ENCODE measurements around the gene TMEM117. TPM values are rescaled to one million over a fixed set of nuclear protein-coding genes. Genes with fewer than 3 reads are reported as not detected.

Gene TMEM117
- total RNA-seq, 1 experiment from 2014 or later: 12.6 TPM

DNA sequence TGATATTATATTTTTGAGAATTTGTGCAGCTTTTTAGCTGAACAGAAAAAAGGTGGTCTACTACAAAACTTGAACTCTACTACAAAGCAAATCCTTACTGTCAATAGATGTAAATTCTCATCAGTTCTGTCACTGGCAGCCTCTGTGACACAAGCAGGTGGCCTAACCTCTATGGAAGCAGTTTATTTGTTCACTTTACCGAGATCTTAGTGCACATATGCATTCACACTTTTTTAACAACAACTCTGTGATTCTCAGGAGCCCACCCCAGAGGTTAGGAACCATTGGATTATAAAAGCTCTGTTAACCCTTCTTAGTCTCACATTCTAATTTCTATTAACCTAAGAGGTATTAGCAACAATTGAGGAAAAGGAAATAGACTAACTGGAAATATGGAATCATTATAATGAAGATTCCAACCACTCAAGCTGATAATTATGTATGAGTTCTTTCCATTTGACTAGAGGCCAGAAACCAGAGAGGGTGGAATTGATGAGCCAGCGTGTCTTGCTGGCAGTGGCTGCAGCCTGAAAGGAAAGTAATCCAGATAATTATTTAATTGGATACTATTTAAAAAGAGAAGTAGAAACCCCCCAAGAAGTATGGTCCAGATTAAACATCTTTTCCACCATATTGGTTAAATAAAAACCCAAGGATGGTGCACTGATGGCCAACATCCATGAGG, 451.1 kb downstream of the TMEM117 start:
- no peak for DNase-seq
- H3K27ac ChIP-seq: no peak overlapping the region
- H3K36me3 ChIP-seq: no peaks in the 10 kb centered on the region
- no peaks in the 10 kb centered on the region for H3K9me3 ChIP-seq (replicated peaks)
- H3K27me3 ChIP-seq: no peaks in the 10 kb centered on the region
- H3K4me3 ChIP-seq: no peak overlapping the region
- no peaks in the 10 kb centered on the region for H3K4me1 ChIP-seq

GRCh38 chr12:44287545-44287944, 451.7 kb downstream of the TMEM117 start:
- H3K4me1 ChIP-seq: no peaks in the 10 kb centered on the region
- DNase-seq: no peak

DNA sequence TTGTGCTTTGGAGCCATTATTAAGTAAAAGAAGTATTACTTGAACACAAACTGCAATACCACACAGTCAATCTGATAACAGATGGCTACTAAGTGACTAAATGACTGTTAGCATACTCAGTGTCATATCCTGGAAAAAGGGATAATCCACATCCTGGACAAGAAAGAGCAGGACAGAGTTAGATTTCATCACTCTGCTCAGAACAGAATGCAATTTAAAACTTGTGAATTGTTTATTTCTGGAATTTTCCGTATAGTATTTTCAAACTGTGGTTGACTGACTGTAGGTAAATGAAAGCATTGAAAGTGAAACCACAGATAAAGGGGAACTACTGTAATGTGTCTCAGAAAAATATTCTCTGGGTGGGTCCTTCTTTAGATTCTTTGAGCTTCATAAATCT, 458.8 kb downstream of the TMEM117 start:
- Histone ChIP-seq H3K27me3 (0 out of 2 replicates have a peak, but pooled peaks cover 3% of the 10 kb centered on the region), H3K4me3 (no peak overlapping the region)
- DNase-seq: no peak

More at GRCh38 chr12:44287545-44287944, 451.7 kb downstream of the TMEM117 start:
- Histone ChIP-seq H3K27me3 (no peaks in the 10 kb centered on the region), H3K4me3 (no peak overlapping the region), H3K27ac (no peak overlapping the region), H3K36me3 (no peaks in the 10 kb centered on the region), H3K9me3 (replicated peaks) (no peaks in the 10 kb centered on the region)

GRCh38 chr12:44295958-44296623, 460.2 kb downstream of the TMEM117 start:
- Histone ChIP-seq H3K27me3 (0 out of 2 replicates have a peak, but pooled peaks cover 3% of the 10 kb centered on the region), H3K36me3 (no peaks in the 10 kb centered on the region), H3K4me3 (no peak overlapping the region), H3K4me1 (no peaks in the 10 kb centered on the region), H3K27ac (no peak overlapping the region), H3K9me3 (replicated peaks) (0 out of 2 replicates have a peak, but pooled peaks cover 3% of the 10 kb centered on the region)
- DNase-seq: no peak

More for the DNA sequence above, 458.8 kb downstream of the TMEM117 start:
- Histone ChIP-seq H3K27ac (no peak overlapping the region), H3K4me1 (no peaks in the 10 kb centered on the region), H3K36me3 (no peaks in the 10 kb centered on the region), H3K9me3 (replicated peaks) (0 out of 2 replicates have a peak, but pooled peaks cover 3% of the 10 kb centered on the region)

GRCh38 chr12:44296624-44297197, 460.8 kb downstream of the TMEM117 start:
- Histone ChIP-seq H3K4me3 (no peak overlapping the region), H3K27ac (no peak overlapping the region), H3K9me3 (replicated peaks) (0 out of 2 replicates have a peak, but pooled peaks cover 3% of the 10 kb centered on the region), H3K36me3 (no peaks in the 10 kb centered on the region), H3K4me1 (no peaks in the 10 kb centered on the region), H3K27me3 (0 out of 2 replicates have a peak, but pooled peaks cover 3% of the 10 kb centered on the region)
- no peak for DNase-seq

- no peak for DNase-seq
- Histone ChIP-seq H3K4me1 (no peaks in the 10 kb centered on the region), H3K27me3 (no peaks in the 10 kb centered on the region), H3K9me3 (replicated peaks) (0 out of 2 replicates have a peak, but pooled peaks cover 3% of the 10 kb centered on the region), H3K4me3 (no peak overlapping the region), H3K36me3 (no peaks in the 10 kb centered on the region), H3K27ac (no peak overlapping the region)
Measured at GRCh38 chr12:44299524-44299923, 463.6 kb downstream of the TMEM117 start.

- no peak overlapping the region for H3K4me3 ChIP-seq
- no peaks in the 10 kb centered on the region for H3K9me3 ChIP-seq (replicated peaks)
- DNase-seq: no peak
- no peaks in the 10 kb centered on the region for H3K4me1 ChIP-seq
- no peak overlapping the region for H3K27ac ChIP-seq
- no peaks in the 10 kb centered on the region for H3K27me3 ChIP-seq
- H3K36me3 ChIP-seq: no peaks in the 10 kb centered on the region
Measured at GRCh38 chr12:44307506-44308168, 471.8 kb downstream of the TMEM117 start.

DNA sequence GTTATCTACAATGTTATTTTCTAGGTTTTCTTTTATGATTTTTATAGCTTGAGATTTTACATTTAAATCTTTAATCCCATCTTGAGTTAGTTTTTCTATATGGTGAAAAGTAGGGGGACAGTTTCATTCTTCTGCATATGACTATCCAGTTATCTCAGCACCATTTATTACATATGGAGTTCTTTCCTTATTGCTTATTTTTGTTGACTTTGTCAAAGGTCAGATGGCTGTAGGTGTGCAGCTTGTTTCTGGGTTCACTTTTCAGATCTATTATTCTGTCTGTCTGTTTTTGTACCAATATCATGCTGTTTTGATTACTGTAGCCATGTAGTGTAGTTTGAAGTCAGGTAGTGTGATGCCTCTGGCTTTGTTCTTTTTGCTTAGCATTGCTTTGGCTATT, 477.3 kb downstream of the TMEM117 start:
- Histone ChIP-seq H3K27ac (no peak overlapping the region), H3K4me1 (no peaks in the 10 kb centered on the region), H3K9me3 (replicated peaks) (no peaks in the 10 kb centered on the region), H3K36me3 (no peaks in the 10 kb centered on the region), H3K27me3 (no peaks in the 10 kb centered on the region), H3K4me3 (no peak overlapping the region)
- DNase-seq: no peak

GRCh38 chr12:44314007-44314500, 478.2 kb downstream of the TMEM117 start:
- H3K4me1 ChIP-seq: no peaks in the 10 kb centered on the region
- no peaks in the 10 kb centered on the region for H3K36me3 ChIP-seq
- no peak overlapping the region for H3K4me3 ChIP-seq
- H3K27ac ChIP-seq: no peak overlapping the region
- no peak for DNase-seq
- H3K27me3 ChIP-seq: no peaks in the 10 kb centered on the region
- no peaks in the 10 kb centered on the region for H3K9me3 ChIP-seq (replicated peaks)

- H3K4me3 ChIP-seq: no peak overlapping the region
- peak; percentile 13 to 47 for DNase-seq
- no peaks in the 10 kb centered on the region for H3K36me3 ChIP-seq
- no peaks in the 10 kb centered on the region for H3K27me3 ChIP-seq
- no peaks in the 10 kb centered on the region for H3K9me3 ChIP-seq (replicated peaks)
- H3K4me1 ChIP-seq: no peaks in the 10 kb centered on the region
- H3K27ac ChIP-seq: no peak overlapping the region
Measured at GRCh38 chr12:44317651-44318126, 481.8 kb downstream of the TMEM117 start.

- Histone ChIP-seq H3K4me1 (no peaks in the 10 kb centered on the region), H3K36me3 (no peaks in the 10 kb centered on the region), H3K27ac (no peak overlapping the region), H3K9me3 (replicated peaks) (no peaks in the 10 kb centered on the region), H3K4me3 (no peak overlapping the region), H3K27me3 (no peaks in the 10 kb centered on the region)
- no peak for DNase-seq
Measured at GRCh38 chr12:44331269-44331668, 495.4 kb downstream of the TMEM117 start.

- Histone ChIP-seq H3K9me3 (replicated peaks) (no peaks in the 10 kb centered on the region), H3K4me3 (no peak overlapping the region), H3K36me3 (no peaks in the 10 kb centered on the region), H3K27me3 (no peaks in the 10 kb centered on the region), H3K27ac (no peak overlapping the region), H3K4me1 (no peaks in the 10 kb centered on the region)
- no peak for DNase-seq
Measured at GRCh38 chr12:44334347-44334746, 498.5 kb downstream of the TMEM117 start.

DNA sequence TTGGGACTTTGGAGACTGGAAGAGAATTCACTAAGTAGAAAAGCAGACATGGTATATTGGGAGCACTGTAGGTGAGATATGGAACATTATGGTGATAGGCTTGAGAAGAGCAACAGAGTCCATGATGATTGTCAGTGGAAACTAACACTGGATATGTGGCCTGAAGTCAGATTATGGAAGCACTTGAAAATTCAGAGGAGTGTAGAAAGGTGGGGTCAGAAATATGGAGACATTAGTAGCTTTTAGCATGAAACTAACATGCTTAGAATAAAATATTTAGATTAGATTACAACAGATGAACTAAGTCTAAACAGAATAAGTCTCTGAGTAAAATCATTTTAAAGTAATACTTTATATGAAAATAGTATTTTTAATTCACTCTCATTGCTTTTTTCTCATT, 499.1 kb downstream of the TMEM117 start:
- H3K4me1 ChIP-seq: no peaks in the 10 kb centered on the region
- DNase-seq: no peak
- H3K9me3 ChIP-seq (replicated peaks): no peaks in the 10 kb centered on the region
- H3K27me3 ChIP-seq: no peaks in the 10 kb centered on the region
- no peak overlapping the region for H3K4me3 ChIP-seq
- H3K36me3 ChIP-seq: no peaks in the 10 kb centered on the region
- H3K27ac ChIP-seq: no peak overlapping the region

GRCh38 chr12:44336577-44336976, 500.7 kb downstream of the TMEM117 start:
- Histone ChIP-seq H3K9me3 (replicated peaks) (no peaks in the 10 kb centered on the region), H3K27ac (no peak overlapping the region), H3K4me1 (no peaks in the 10 kb centered on the region), H3K36me3 (no peaks in the 10 kb centered on the region), H3K27me3 (no peaks in the 10 kb centered on the region), H3K4me3 (no peak overlapping the region)
- DNase-seq: no peak

Measured in SJCRH30 (cell line).